ENCODE results near the gene SSR2.
A peak's percentile ranks its signal among the peaks of the same experiment; 100 is the strongest.

Gene SSR2

DNA sequence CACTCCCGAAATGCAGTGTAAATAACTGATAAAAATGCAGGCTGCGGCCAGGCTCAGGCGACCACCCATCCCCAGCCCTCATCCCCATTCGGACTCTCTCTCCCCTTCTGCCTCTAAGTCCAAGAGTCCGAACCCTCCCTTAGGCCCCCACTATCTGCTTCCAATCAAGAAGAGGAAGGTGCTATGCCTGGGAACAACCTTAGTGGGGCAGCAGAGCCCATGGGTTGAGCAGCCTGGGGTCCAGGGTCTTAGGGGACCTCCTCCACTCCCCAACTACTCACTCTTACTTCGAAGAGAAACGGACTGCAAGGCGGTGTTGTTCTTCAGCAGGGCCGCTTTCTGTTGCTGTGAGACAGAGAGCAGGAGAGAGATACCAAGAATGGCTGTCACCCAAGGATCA lies 54.6 kb downstream of the SSR2 start:
- Mint-ChIP-seq H3K36me3 (ENCODE audit: low read depth) (peaks cover 76% of the 10 kb centered on the region), H3K9me3 (no peaks in the 10 kb centered on the region), H3K27me3 (no peaks in the 10 kb centered on the region), H3K27ac (peak overlapping the region; percentile 90), H3K4me1 (peaks cover 63% of the 10 kb centered on the region), H3K4me3 (no peak overlapping the region)
- DNase-seq (no peak), ATAC-seq (no peak)

DNA sequence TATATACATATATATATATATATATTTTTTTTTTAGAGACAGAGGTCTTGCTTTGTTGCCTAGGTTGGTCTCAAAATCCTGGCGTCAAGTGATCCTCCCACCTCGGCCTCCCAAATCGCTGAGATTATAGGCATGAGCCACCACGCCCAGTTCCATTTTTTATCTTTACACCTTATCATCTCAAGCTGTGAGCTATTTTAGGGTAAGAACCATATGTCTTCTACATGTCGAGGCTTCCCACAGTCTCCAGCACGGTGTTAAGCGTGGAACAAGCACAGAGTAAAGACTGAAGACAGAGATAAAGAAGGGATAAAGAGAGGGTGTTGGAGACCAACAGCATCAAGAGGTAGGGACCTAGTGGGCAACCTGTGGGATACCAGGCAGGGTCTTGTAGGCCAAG lies 56.6 kb downstream of the SSR2 start:
- DNase-seq (no peak), ATAC-seq (no peak)
- Mint-ChIP-seq H3K4me3 (no peak overlapping the region), H3K36me3 (ENCODE audit: low read depth) (peaks cover 75% of the 10 kb centered on the region), H3K27me3 (no peaks in the 10 kb centered on the region), H3K9me3 (no peaks in the 10 kb centered on the region), H3K27ac (peak overlapping the region; percentile 67), H3K4me1 (peaks cover 48% of the 10 kb centered on the region)

DNA sequence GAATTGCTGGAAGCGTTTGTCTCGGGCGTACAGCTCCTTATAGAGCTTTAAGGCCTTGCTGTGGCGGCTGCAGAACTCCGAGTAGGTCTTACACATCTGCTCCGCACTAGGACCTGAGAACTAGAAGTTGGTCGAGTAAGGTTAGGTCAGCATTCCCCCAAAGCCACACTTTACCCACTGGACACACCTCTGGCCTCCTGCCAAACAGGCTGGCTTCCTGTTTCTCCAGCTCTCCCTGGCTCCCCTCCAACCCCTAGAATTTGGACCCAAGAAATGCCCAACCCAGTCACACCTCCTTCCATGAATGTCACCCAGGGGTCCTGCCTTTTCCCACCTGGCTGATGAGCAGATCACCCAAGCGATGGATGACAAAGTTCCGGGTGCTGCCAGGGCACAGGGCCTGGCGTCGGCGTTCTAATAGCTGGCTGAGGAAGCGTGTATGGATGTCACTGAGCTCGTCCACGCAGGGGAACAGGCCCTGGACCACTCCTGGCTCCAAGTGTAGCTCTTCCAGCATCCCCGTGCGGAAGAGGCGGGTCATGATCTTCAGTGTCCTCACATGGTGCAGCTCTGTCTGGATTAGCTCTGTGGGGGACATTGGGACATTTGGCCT lies 58.0 kb downstream of the SSR2 start:
- H3K4me3 Mint-ChIP-seq, result no peak overlapping the region
- peaks cover 72% of the 10 kb centered on the region for H3K36me3 Mint-ChIP-seq (ENCODE audit: low read depth)

DNA sequence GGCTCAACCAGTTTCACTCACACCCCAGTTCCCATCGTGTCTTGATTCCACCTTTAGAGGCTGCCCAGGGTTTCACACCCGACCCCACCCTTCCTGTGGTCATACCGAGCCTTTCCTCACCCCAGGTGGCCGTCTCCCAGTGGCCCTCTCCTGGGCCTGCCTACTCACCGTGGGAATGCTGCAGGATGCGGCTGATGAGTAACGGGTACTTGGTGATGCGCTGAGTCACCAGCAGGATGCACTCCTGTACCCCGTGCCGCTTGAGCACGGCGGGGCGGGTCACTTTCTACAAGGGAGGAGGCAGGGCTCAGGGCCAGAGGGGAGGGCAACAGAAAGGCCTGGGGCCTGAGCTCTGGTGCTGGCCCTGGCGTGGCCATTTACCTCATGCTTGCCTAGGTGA lies 58.8 kb downstream of the SSR2 start:
- Mint-ChIP-seq H3K36me3 (ENCODE audit: low read depth) (peaks cover 74% of the 10 kb centered on the region), H3K4me1 (peaks cover 25% of the 10 kb centered on the region), H3K27ac (peak overlapping the region; percentile 71), H3K9me3 (no peaks in the 10 kb centered on the region), H3K27me3 (no peaks in the 10 kb centered on the region), H3K4me3 (no peak overlapping the region)
- ATAC-seq (no peak), DNase-seq (no peak)

More for the DNA sequence above, 58.0 kb downstream of the SSR2 start:
- DNase-seq (no peak), ATAC-seq (no peak)
- peaks cover 33% of the 10 kb centered on the region for H3K4me1 Mint-ChIP-seq
- H3K27me3 Mint-ChIP-seq, result no peaks in the 10 kb centered on the region
- H3K9me3 Mint-ChIP-seq, result no peaks in the 10 kb centered on the region
- H3K27ac Mint-ChIP-seq, result peak overlapping the region; percentile 39

DNA sequence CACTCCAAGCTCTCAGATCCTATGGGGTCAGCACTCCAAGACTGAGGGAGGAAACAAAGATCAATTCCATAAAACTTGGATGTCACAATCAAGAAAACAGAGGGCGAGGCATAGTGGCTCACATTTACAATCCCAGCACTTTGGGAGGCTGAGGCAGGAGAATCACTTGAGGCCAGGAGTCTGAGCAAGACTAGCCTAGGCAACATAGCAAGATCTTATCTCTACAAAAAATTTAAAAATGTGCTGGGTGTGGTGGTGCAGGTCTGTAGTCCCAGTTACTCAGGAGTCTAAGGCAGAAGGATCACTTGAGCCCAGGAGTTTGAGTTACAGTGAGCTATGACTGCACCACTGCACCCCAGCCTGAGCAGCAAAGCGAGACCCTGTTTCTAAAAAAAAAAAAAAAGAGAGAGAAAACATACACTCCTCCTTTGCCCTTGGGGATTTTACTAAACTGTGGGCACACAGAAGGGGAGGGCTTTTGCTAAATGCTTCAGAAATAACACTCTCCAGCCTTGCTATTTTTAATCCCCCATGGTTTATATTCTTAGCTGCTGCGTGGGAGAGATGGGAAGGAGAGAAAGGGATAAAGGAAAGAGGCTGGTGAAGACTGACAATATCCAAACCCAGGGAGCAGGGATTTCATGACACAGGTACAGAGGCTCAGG lies 60.5 kb downstream of the SSR2 start:
- DNase-seq (no peak), ATAC-seq (no peak)
- H3K9me3 Mint-ChIP-seq, result no peaks in the 10 kb centered on the region
- H3K27ac Mint-ChIP-seq, result peak overlapping the region; percentile 71
- H3K27me3 Mint-ChIP-seq, result no peaks in the 10 kb centered on the region
- no peak overlapping the region for H3K4me3 Mint-ChIP-seq
- peaks cover 69% of the 10 kb centered on the region for H3K36me3 Mint-ChIP-seq (ENCODE audit: low read depth)
- H3K4me1 Mint-ChIP-seq, result peaks cover 20% of the 10 kb centered on the region
